Measurements from ENCODE around the gene COPZ1.
"Not testable (repeated sequence)": the region's sequence is repeated elsewhere in the genome, so short reads cannot be mapped to it uniquely, and the experiment has no call there.

Gene COPZ1

DNA sequence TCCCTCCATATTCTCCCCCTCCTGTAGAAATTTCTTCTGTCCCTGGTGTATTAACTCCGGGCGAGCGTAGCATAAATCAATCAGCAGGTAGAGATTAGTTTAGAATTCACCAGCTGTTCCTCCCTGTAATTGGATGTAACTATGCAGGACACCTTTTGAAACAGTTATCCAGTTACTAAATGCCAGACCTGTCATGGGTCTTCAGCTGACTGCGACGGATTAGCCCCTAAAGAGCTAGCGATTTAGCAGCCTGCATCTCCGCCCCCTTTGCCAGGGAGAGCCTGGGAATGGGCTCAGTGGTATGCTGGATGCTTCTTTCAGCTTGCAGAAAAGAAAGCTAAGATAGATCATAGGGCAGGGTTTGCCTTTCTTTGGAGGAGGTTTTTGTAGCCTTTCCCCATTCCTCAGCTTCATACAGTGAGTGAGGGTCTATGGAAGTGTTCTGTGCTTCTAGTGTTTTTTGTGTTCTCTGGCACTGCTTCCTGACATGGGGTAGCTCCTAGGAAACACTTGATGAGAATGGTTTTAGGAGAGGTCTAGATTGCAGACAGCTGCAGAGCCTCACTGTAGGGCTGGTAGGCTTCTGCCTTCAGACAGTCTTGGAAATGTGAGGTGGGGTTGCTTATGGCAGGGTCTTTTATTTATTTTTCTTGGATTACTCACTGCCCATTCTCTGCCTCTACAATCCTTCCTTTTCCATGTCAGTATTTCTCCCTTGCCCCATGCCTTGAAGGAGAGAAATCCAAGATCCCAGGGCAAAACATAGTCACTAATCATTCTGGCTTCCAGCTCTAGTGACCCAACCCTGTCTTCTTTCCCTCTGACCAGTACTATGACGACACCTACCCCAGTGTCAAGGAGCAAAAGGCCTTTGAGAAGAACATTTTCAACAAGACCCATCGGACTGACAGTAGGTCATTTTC, 16.7 kb downstream of the COPZ1 start:
- Histone ChIP-seq H3K27me3 (ENCODE audit: control insufficient read depth, insufficient read depth, low read length) (no peaks in the 10 kb centered on the region), H3K9ac (ENCODE audit: low read depth, low read length) (no peak overlapping the region), H3K4me3 (ENCODE audit: low read depth, low read length) (no peak overlapping the region), H3K4me1 (ENCODE audit: control insufficient read depth, insufficient read depth, low read length) (no peaks in the 10 kb centered on the region), H3K9me3 (ENCODE audit: control insufficient read depth, insufficient read depth, low read length) (no peaks in the 10 kb centered on the region), H3K36me3 (ENCODE audit: control insufficient read depth, insufficient read depth, low read length) (peaks cover 8% of the 10 kb centered on the region)

GRCh38 chr12:54349036-54349435, 24.1 kb downstream of the COPZ1 start:
- H3K9ac ChIP-seq (ENCODE audit: low read depth, low read length), result no peak overlapping the region
- peaks cover 22% of the 10 kb centered on the region for H3K36me3 ChIP-seq (ENCODE audit: control insufficient read depth, insufficient read depth, low read length)
- H3K9me3 ChIP-seq (ENCODE audit: control insufficient read depth, insufficient read depth, low read length), result no peaks in the 10 kb centered on the region
- H3K27me3 ChIP-seq (ENCODE audit: control insufficient read depth, insufficient read depth, low read length), result peaks cover 7% of the 10 kb centered on the region
- H3K4me3 ChIP-seq (ENCODE audit: low read depth, low read length), result no peak overlapping the region
- H3K4me1 ChIP-seq (ENCODE audit: control insufficient read depth, insufficient read depth, low read length), result peaks cover 34% of the 10 kb centered on the region

DNA sequence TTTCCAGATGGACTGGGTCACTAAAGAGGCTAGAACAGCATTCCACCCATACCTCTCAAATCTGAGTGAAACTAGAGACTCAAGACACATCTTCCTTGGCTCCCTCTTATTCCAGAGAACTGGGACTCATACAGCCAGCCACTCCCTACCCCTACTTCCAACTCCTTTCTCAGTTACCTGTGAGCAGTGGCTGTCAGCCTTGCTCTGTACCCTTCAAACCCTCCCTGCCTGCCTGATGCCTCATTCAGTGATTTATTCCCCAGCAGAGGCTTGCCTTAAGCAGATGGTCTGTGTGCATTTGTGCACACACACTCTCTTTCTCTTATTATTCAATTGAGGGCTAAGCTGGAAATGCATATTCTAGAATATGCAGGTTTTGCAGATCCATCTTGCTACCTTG, 24.7 kb downstream of the COPZ1 start:
- Histone ChIP-seq H3K4me1 (ENCODE audit: control insufficient read depth, insufficient read depth, low read length) (peaks cover 35% of the 10 kb centered on the region), H3K27me3 (ENCODE audit: control insufficient read depth, insufficient read depth, low read length) (peaks cover 7% of the 10 kb centered on the region), H3K36me3 (ENCODE audit: control insufficient read depth, insufficient read depth, low read length) (peaks cover 22% of the 10 kb centered on the region), H3K9me3 (ENCODE audit: control insufficient read depth, insufficient read depth, low read length) (no peaks in the 10 kb centered on the region), H3K9ac (ENCODE audit: low read depth, low read length) (no peak overlapping the region), H3K4me3 (ENCODE audit: low read depth, low read length) (no peak overlapping the region)

- peaks cover 41% of the 10 kb centered on the region for H3K4me1 ChIP-seq (ENCODE audit: control insufficient read depth, insufficient read depth, low read length)
- peaks cover 7% of the 10 kb centered on the region for H3K27me3 ChIP-seq (ENCODE audit: control insufficient read depth, insufficient read depth, low read length)
- H3K4me3 ChIP-seq (ENCODE audit: low read depth, low read length), result no peak overlapping the region
- peaks cover 22% of the 10 kb centered on the region for H3K36me3 ChIP-seq (ENCODE audit: control insufficient read depth, insufficient read depth, low read length)
- no peaks in the 10 kb centered on the region for H3K9me3 ChIP-seq (ENCODE audit: control insufficient read depth, insufficient read depth, low read length)
- H3K9ac ChIP-seq (ENCODE audit: low read depth, low read length), result no peak overlapping the region
Observed at GRCh38 chr12:54350743-54351142, 25.8 kb downstream of the COPZ1 start.

DNA sequence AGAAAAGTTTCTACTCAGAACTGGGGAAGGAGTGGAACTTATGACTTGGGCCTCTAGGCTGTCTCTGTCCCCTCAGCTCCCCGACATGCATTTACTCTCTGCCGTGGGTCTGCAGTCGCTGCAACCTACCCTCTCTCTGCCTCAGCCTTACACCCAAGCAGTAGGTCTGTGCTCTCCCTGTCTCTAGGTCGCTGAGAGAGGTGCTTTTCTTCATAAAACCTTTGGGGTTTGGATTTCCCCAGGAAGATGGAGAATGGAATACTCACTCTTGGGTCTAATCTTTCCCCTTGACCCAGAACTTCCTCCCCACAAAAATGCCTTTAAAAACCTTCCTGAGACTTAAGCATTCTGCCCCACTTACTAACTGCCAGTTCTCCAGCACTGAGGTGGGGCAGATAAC, 26.4 kb downstream of the COPZ1 start:
- peaks cover 22% of the 10 kb centered on the region for H3K36me3 ChIP-seq (ENCODE audit: control insufficient read depth, insufficient read depth, low read length)
- no peak overlapping the region for H3K4me3 ChIP-seq (ENCODE audit: low read depth, low read length)
- H3K9me3 ChIP-seq (ENCODE audit: control insufficient read depth, insufficient read depth, low read length), result no peaks in the 10 kb centered on the region
- peaks cover 46% of the 10 kb centered on the region for H3K4me1 ChIP-seq (ENCODE audit: control insufficient read depth, insufficient read depth, low read length)
- H3K27me3 ChIP-seq (ENCODE audit: control insufficient read depth, insufficient read depth, low read length), result peaks cover 7% of the 10 kb centered on the region
- H3K9ac ChIP-seq (ENCODE audit: low read depth, low read length), result no peak overlapping the region

DNA sequence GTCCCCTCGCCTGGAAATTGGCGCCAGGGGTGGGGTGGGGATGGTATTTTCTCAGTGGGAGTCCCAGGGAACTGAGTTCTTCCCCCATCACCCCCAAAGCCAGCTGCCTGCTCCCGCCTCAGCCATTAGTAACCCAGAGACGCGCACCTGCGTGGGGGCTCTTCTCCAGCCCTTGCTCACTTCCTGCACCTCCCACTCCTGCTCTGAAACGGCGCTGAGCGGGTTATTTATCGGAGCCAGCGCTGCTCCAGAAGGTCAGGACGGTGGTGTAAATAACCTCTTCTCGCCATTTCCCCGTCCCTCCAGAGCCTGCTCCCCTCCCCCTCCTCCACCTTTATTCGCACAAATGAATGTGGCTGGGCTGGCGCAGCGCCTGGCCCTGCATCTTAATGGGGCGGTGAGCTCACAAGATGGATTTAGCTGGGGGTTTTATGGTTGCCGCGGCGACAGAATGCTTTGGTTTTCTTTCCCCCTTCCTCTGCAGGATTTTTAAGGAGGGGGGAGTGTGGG, 27.1 kb downstream of the COPZ1 start:
- H3K27me3 ChIP-seq (ENCODE audit: control insufficient read depth, insufficient read depth, low read length), result peaks cover 7% of the 10 kb centered on the region
- H3K4me1 ChIP-seq (ENCODE audit: control insufficient read depth, insufficient read depth, low read length), result peaks cover 53% of the 10 kb centered on the region
- peak overlapping the region; percentile 64 for H3K4me3 ChIP-seq (ENCODE audit: low read depth, low read length)
- H3K36me3 ChIP-seq (ENCODE audit: control insufficient read depth, insufficient read depth, low read length), result peaks cover 19% of the 10 kb centered on the region
- peak overlapping the region; percentile 50 for H3K9ac ChIP-seq (ENCODE audit: low read depth, low read length)
- H3K9me3 ChIP-seq (ENCODE audit: control insufficient read depth, insufficient read depth, low read length), result no peaks in the 10 kb centered on the region

DNA sequence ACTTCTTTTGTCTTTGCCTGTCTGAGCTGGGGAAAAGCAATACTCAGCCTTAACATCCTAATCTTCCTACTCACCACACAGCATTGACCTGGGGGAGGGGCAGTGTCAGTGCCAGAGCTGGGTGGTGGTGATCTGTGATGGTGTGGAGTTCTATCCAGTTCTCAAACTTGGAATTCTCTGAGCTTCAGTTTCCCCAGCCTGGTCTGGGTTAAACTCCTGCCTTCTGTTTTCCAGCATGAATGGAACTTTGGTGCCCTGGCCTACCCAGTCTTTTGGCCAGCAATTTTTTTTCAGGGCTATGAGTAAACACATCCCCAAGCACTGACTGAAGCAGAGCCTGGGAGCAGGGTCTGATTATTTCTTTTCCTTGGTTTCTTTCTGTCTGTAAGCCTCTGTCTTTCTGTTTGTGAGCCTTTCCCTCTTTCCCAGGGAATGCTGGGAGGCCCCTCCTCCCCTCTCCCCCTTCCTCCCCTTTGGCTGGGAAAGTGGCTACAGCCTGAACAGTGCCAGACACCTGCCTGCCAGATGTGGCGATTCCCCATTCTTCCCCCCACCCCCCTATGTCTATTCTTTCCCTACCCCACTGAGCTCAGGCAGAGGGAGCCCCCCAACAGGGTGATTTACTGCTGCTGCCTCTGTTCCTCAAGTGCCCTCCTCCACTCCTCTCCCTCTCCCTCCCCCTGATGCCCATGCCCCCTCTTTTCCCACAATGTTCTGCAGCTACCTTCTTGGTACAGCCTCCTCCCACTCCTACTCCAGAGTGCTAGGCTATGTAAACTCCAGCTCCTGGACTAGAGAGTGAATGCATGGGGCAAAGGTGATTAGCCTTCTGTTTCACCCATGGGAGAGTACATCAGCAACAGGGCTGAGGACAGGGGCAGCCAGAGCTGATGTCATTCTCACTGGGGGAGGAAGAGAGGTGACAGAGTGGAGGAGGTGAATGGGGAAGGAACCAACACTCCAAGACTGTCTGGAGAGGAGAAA, 28.3 kb downstream of the COPZ1 start:
- Histone ChIP-seq H3K9me3 (ENCODE audit: control insufficient read depth, insufficient read depth, low read length) (no peaks in the 10 kb centered on the region), H3K9ac (ENCODE audit: low read depth, low read length) (no peak overlapping the region), H3K4me3 (ENCODE audit: low read depth, low read length) (peak overlapping the region; percentile 64), H3K27me3 (ENCODE audit: control insufficient read depth, insufficient read depth, low read length) (peaks cover 7% of the 10 kb centered on the region), H3K36me3 (ENCODE audit: control insufficient read depth, insufficient read depth, low read length) (peaks cover 12% of the 10 kb centered on the region), H3K4me1 (ENCODE audit: control insufficient read depth, insufficient read depth, low read length) (peaks cover 62% of the 10 kb centered on the region)

DNA sequence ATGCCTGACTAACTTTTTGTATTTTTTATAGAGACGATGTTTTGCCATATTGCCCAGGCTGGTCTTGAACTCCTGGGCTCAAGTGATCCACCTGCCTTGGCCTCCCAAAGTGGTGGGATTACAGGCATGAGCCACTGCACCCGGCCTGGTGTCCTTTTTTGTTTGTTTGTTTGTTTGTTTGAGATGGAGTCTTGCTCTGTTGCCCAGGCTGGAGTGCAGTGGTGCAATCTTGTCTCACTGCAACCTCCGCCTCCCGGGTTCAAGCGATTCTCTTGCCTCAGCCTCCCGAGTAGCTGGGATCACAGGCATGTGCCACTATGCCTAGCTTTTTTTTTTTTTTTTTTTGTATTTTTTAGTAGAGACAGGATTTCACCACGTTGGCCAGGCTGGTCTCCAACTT, 29.3 kb downstream of the COPZ1 start:
- H3K9me3 ChIP-seq (ENCODE audit: control insufficient read depth, insufficient read depth, low read length); H3K9ac ChIP-seq (ENCODE audit: low read depth, low read length); H3K27me3 ChIP-seq (ENCODE audit: control insufficient read depth, insufficient read depth, low read length); H3K4me3 ChIP-seq (ENCODE audit: low read depth, low read length): not testable (repeated sequence)
- Histone ChIP-seq H3K4me1 (ENCODE audit: control insufficient read depth, insufficient read depth, low read length) (peaks cover 62% of the 10 kb centered on the region), H3K36me3 (ENCODE audit: control insufficient read depth, insufficient read depth, low read length) (peaks cover 10% of the 10 kb centered on the region)

DNA sequence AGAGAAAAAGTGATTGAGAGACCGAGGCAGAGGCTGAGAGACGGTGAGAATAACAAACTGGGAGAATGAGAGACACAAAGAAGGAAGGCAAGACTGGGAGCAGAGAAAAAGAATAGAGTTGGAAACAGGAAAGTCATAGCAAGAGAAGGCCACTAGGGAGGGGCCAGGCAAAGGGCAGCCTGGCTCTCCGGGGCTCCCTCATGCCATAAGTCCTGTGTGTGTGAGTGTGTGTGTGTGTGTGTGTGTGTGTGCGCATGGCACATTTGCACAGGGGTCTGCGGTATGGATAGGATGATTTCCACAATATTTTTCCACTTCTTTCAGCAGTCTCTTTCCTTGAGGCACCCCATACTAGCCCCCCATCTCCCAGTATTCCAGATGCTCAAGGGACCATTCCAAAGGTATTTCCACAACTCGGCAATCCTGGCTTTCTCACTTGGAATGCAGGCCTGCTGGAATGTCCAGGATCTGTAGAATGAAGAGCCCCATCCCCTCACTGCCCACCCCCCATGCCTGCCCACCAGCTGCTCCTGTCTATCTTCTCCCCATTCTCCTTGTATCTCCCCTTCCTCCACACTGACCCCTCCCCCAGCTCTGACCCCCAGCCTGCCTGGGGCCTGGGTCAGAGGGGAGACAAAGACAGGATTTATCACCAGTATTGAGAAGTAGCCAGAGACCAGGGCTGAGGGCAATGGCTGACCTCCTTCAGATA, 30.3 kb downstream of the COPZ1 start:
- Histone ChIP-seq H3K27me3 (ENCODE audit: control insufficient read depth, insufficient read depth, low read length) (peaks cover 7% of the 10 kb centered on the region), H3K36me3 (ENCODE audit: control insufficient read depth, insufficient read depth, low read length) (peaks cover 4% of the 10 kb centered on the region), H3K9ac (ENCODE audit: low read depth, low read length) (no peak overlapping the region), H3K4me1 (ENCODE audit: control insufficient read depth, insufficient read depth, low read length) (peaks cover 57% of the 10 kb centered on the region), H3K9me3 (ENCODE audit: control insufficient read depth, insufficient read depth, low read length) (no peaks in the 10 kb centered on the region), H3K4me3 (ENCODE audit: low read depth, low read length) (no peak overlapping the region)

- H3K36me3 ChIP-seq (ENCODE audit: control insufficient read depth, insufficient read depth, low read length), result peaks cover 4% of the 10 kb centered on the region
- peaks cover 5% of the 10 kb centered on the region for H3K27me3 ChIP-seq (ENCODE audit: control insufficient read depth, insufficient read depth, low read length)
- peak overlapping the region; percentile 30 for H3K9ac ChIP-seq (ENCODE audit: low read depth, low read length)
- peak overlapping the region; percentile 4 for H3K4me3 ChIP-seq (ENCODE audit: low read depth, low read length)
- no peaks in the 10 kb centered on the region for H3K9me3 ChIP-seq (ENCODE audit: control insufficient read depth, insufficient read depth, low read length)
- peaks cover 50% of the 10 kb centered on the region for H3K4me1 ChIP-seq (ENCODE audit: control insufficient read depth, insufficient read depth, low read length)
Observed at GRCh38 chr12:54356228-54356627, 31.3 kb downstream of the COPZ1 start.

- Histone ChIP-seq H3K36me3 (ENCODE audit: control insufficient read depth, insufficient read depth, low read length) (no peaks in the 10 kb centered on the region), H3K9ac (ENCODE audit: low read depth, low read length) (no peak overlapping the region), H3K27me3 (ENCODE audit: control insufficient read depth, insufficient read depth, low read length) (no peaks in the 10 kb centered on the region), H3K4me3 (ENCODE audit: low read depth, low read length) (peak overlapping the region; percentile 96), H3K9me3 (ENCODE audit: control insufficient read depth, insufficient read depth, low read length) (no peaks in the 10 kb centered on the region), H3K4me1 (ENCODE audit: control insufficient read depth, insufficient read depth, low read length) (peaks cover 44% of the 10 kb centered on the region)
Observed at GRCh38 chr12:54356951-54357356, 32.0 kb downstream of the COPZ1 start.

Data from iPS-15b (cell line).